ENCODE measurements around the gene CMIP. TPM values are rescaled to one million over a fixed set of nuclear protein-coding genes. Genes with fewer than 3 reads are reported as not detected.

The CMIP gene
- total RNA-seq, 1 experiment from 2014 or later = 25.7 TPM

- Histone ChIP-seq H3K4me1 (ENCODE audit: insufficient read depth, low read length) (peaks cover 48% of the 10 kb centered on the region), H3F3A (ENCODE audit: low read length, unreplicated experiment) (no peaks in the 10 kb centered on the region), H4K20me1 (ENCODE audit: low read length) (no peaks in the 10 kb centered on the region), H3K9ac (ENCODE audit: low read length) (no peak overlapping the region), H3K27me3 (ENCODE audit: low read length) (no peaks in the 10 kb centered on the region), H2AFZ (ENCODE audit: low read length) (no peak overlapping the region), H3K79me2 (ENCODE audit: low read length) (peaks cover 100% of the 10 kb centered on the region), H3K9me2 (replicated peaks; ENCODE audit: low read length) (no peaks in the 10 kb centered on the region), H3K4me3 (ENCODE audit: low read length) (no peak overlapping the region), H3K36me3 (ENCODE audit: low read depth, low read length) (peaks cover 20% of the 10 kb centered on the region), H3K27ac (ENCODE audit: low read length) (0 out of 2 replicates have a peak overlapping the region, but pooled peaks have one; percentile 5), H3K9me3 (ENCODE audit: low read length) (no peaks in the 10 kb centered on the region), H3K4me2 (ENCODE audit: low read length) (no peak overlapping the region)
- ATAC-seq (no peak), DNase-seq (no peak)
- intact Hi-C loops (cut with micrococcal nuclease) = no loop called here
- no peak for TF ChIP-seq EZH2phosphoT487 (IDR thresholded peaks at IDR 0.05; ENCODE audit: borderline replicate concordance, low read length)
- TF ChIP-seq EZH2 (IDR thresholded peaks at IDR 0.05; ENCODE audit: low read length, unreplicated experiment) = no peak
- TF ChIP-seq, protein P1, sequence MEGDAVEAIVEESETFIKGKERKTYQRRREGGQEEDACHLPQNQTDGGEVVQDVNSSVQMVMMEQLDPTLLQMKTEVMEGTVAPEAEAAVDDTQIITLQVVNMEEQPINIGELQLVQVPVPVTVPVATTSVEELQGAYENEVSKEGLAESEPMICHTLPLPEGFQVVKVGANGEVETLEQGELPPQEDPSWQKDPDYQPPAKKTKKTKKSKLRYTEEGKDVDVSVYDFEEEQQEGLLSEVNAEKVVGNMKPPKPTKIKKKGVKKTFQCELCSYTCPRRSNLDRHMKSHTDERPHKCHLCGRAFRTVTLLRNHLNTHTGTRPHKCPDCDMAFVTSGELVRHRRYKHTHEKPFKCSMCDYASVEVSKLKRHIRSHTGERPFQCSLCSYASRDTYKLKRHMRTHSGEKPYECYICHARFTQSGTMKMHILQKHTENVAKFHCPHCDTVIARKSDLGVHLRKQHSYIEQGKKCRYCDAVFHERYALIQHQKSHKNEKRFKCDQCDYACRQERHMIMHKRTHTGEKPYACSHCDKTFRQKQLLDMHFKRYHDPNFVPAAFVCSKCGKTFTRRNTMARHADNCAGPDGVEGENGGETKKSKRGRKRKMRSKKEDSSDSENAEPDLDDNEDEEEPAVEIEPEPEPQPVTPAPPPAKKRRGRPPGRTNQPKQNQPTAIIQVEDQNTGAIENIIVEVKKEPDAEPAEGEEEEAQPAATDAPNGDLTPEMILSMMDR (conservative IDR thresholded peaks at IDR 0.05; ENCODE audit: low read depth, low read length) = no peak
- no TSS peak for BruUV-seq (replicated peaks)
- ChIA-PET CTCF (no interaction called here), POLR2A (ENCODE audit: unreplicated experiment) (no interaction called here)
Measured at GRCh38 chr16:81526199-81526598, 81.6 kb downstream of the CMIP start.

DNA sequence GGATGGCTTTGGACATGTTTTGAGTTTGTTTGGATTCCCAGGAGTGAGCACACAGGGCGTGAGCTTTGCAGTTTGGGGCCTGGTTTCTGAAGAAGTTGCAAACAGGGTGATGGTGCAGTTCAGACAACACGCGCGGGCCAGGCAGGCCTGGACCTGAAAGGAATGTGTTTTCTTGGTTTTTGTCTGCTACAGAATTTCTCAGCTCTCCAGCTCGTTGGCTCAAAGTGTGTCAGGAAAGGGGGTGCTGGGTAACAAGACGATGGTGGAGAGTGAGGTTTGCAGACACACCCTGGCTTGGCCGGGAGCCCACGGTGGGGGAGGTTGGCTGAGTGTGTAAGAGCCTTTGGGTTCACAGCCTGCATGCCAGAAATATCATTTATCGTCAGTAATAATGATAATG lies 82.3 kb downstream of the CMIP start:
- DNase-seq (no peak), ATAC-seq (no peak)
- no peak overlapping the region for H2AFZ ChIP-seq (ENCODE audit: low read length)
- intact Hi-C loops (cut with micrococcal nuclease) = no loop called here
- peak overlapping the region; percentile 13; the same call in 1 of the 2 replicates for H3K4me2 ChIP-seq (ENCODE audit: low read length)
- no peaks in the 10 kb centered on the region for H3K9me3 ChIP-seq (ENCODE audit: low read length)
- TF ChIP-seq EZH2 (IDR thresholded peaks at IDR 0.05; ENCODE audit: low read length, unreplicated experiment) (no peak), EZH2phosphoT487 (IDR thresholded peaks at IDR 0.05; ENCODE audit: borderline replicate concordance, low read length) (no peak)
- TF ChIP-seq, protein P1 (conservative IDR thresholded peaks at IDR 0.05; ENCODE audit: low read depth, low read length) = no peak
- no peaks in the 10 kb centered on the region for H3K27me3 ChIP-seq (ENCODE audit: low read length)
- H3K4me1 ChIP-seq (ENCODE audit: insufficient read depth, low read length) = peaks cover 48% of the 10 kb centered on the region
- ChIA-PET POLR2A (ENCODE audit: unreplicated experiment) (no interaction called here), CTCF (no interaction called here)
- no TSS peak for BruUV-seq (replicated peaks)
- H3F3A ChIP-seq (ENCODE audit: low read length, unreplicated experiment) = no peaks in the 10 kb centered on the region
- no peaks in the 10 kb centered on the region for H3K9me2 ChIP-seq (replicated peaks; ENCODE audit: low read length)
- no peak overlapping the region for H3K9ac ChIP-seq (ENCODE audit: low read length)
- peaks cover 20% of the 10 kb centered on the region for H3K36me3 ChIP-seq (ENCODE audit: low read depth, low read length)
- H4K20me1 ChIP-seq (ENCODE audit: low read length) = 0 out of 2 replicates have a peak, but pooled peaks cover 5% of the 10 kb centered on the region
- H3K79me2 ChIP-seq (ENCODE audit: low read length) = peaks cover 100% of the 10 kb centered on the region
- 0 out of 2 replicates have a peak overlapping the region, but pooled peaks have one; percentile 5 for H3K27ac ChIP-seq (ENCODE audit: low read length)
- H3K4me3 ChIP-seq (ENCODE audit: low read length) = no peak overlapping the region

- Histone ChIP-seq H3K9me3 (ENCODE audit: low read length) (no peaks in the 10 kb centered on the region), H3K4me1 (ENCODE audit: insufficient read depth, low read length) (peaks cover 42% of the 10 kb centered on the region), H3K27me3 (ENCODE audit: low read length) (no peaks in the 10 kb centered on the region), H3K9me2 (replicated peaks; ENCODE audit: low read length) (no peaks in the 10 kb centered on the region), H2AFZ (ENCODE audit: low read length) (no peak overlapping the region), H4K20me1 (ENCODE audit: low read length) (0 out of 2 replicates have a peak, but pooled peaks cover 5% of the 10 kb centered on the region), H3K79me2 (ENCODE audit: low read length) (peaks cover 100% of the 10 kb centered on the region), H3K4me2 (ENCODE audit: low read length) (no peak overlapping the region), H3F3A (ENCODE audit: low read length, unreplicated experiment) (no peaks in the 10 kb centered on the region), H3K36me3 (ENCODE audit: low read depth, low read length) (peaks cover 22% of the 10 kb centered on the region), H3K9ac (ENCODE audit: low read length) (no peak overlapping the region), H3K27ac (ENCODE audit: low read length) (no peak overlapping the region; the same call in 1 of the 2 replicates), H3K4me3 (ENCODE audit: low read length) (no peak overlapping the region)
- no peak for TF ChIP-seq EZH2 (IDR thresholded peaks at IDR 0.05; ENCODE audit: low read length, unreplicated experiment)
- TF ChIP-seq EZH2phosphoT487 (IDR thresholded peaks at IDR 0.05; ENCODE audit: borderline replicate concordance, low read length) = no peak
- TF ChIP-seq, protein P1 (conservative IDR thresholded peaks at IDR 0.05; ENCODE audit: low read depth, low read length) = no peak
- POLR2A ChIA-PET (ENCODE audit: unreplicated experiment) = no interaction called here
- no TSS peak for BruUV-seq (replicated peaks)
- DNase-seq (peak; percentile 26), ATAC-seq (no peak)
- intact Hi-C loops (cut with micrococcal nuclease) = no loop called here
- CTCF ChIA-PET = no interaction called here
Measured at GRCh38 chr16:81527477-81528178, 83.0 kb downstream of the CMIP start.
